Upper lobe of right lung (tissue), 1 donor: Measurements from ENCODE around the gene DENND2A. TPM values are rescaled to one million over a fixed set of nuclear protein-coding genes. Genes with fewer than 3 reads are reported as not detected.
"Not testable (repeated sequence)": the region's sequence is repeated elsewhere in the genome, so short reads cannot be mapped to it uniquely, and the experiment has no call there.

Experiments used
- ATAC-seq: fragments of 200-7000 bp; cut with Tn5 transposase; one replicate; pipeline ENCODE4 v1.9.1; 2020; ENCODE audit warnings: mild to moderate bottlenecking, moderate library complexity
- DNase-seq: peaks from one replicate; pipeline ENCODE4 v3.0.0-alpha.2; 2020
- H3K27ac ChIP-seq: fragments of 200-600 bp; one replicate; pipeline ENCODE4 v1.8.0; 2022
- H3K27me3 ChIP-seq: fragments of 200-600 bp; one replicate; pipeline ENCODE4 v1.8.0; 2022; ENCODE audit warnings: mild to moderate bottlenecking
- H3K36me3 ChIP-seq: fragments of 200-600 bp; one replicate; pipeline ENCODE4 v1.8.0; 2022
- H3K4me1 ChIP-seq: fragments of 200-600 bp; one replicate; pipeline ENCODE4 v1.8.0; 2022
- H3K4me3 ChIP-seq: fragments of 200-600 bp; one replicate; pipeline ENCODE4 v1.8.0; 2022; ENCODE audit warnings: mild to moderate bottlenecking
- H3K9me3 ChIP-seq: fragments of 200-600 bp; one replicate; pipeline ENCODE4 v1.8.0; 2022
- intact Hi-C: fragments of 100-400 bp; cut with DNase I; formaldehyde crosslinking; loops from one replicate; pipeline ENCODE4 v1.11.0; 2022
- total RNA-seq: library from RNA; stranded (reverse); fragmentation: NEBNext Ultra II Directional; extraction: Animal tissue kit (Norgen Biotek cat#: 25700); gene quantifications from one replicate; pipeline ENCODE4 v1.2.1, GENCODE V29; 2021
- TF ChIP-seq, protein P1 (sequence below): fragments of 200-600 bp; IDR thresholded peaks from one replicate; pipeline ENCODE4 v1.8.0; 2022; ENCODE audit warnings: antibody characterized with exemption
- donor health status: DM: no; HTN: yes; CAD: no; lungs with severe emphysema.

Gene DENND2A
- total RNA-seq, 1 donor from 2014 or later: 26.2 TPM

DNA sequence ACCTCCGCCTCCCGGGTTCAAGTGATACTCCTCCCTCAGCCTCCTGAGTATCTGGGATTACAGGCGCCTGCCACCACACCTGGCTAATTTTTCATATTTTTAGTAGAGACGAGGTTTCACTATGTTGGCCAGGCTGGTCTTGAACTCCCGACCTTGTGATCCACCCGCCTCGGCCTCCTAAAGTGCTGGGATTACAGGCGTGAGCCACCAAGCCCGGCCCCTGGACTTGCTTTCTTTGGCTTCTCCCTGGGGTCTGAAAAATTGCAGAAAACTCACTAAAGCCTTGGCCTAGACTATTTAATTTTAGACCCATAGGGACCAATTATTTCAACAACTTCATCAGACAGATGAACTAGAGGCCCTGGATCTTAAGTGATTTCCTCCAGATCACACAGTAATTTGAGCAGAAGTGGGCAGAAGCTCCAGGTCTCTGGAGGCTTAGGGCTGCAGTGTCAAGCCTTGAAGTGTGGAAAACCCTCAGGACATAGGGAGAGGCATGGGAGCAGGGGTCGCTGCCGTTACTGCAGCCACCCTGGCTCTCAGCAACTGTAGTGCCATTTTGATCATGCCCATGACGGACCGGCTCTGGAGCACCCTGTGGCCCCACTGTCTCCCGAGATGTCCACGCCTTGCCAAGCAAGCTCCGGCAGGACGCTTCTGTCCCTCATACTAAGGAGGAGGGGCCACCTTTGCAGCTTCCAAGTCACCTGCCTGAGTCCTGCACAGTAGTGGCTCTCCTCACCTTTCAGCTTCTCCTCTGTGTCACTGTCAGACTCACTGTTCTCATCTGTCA, 72.4 kb downstream of the DENND2A start:
- no peak for DNase-seq

DNA sequence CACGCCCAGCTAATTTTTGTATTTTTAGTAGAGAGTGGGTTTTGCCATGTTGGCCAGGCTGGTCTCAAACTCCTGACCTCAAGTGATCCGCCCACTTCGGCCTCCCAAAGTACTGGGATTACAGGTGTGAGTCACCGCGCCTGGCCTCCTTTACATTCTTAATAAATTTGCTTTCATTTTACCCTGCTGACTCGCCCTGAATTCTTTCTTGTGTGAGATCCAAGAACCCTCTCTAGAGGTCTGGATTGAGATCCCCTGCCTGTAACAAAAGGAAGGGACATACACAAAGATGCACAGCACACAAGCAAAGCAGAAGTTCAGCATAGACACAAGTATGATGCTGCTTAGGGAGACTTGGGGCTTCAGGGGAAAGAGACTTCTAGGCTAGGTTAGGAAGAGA, 74.4 kb downstream of the DENND2A start:
- H3K36me3 ChIP-seq, DNase-seq, ATAC-seq, intact Hi-C loops, H3K27me3 ChIP-seq, H3K9me3 ChIP-seq, H3K4me1 ChIP-seq, H3K4me3 ChIP-seq, H3K27ac ChIP-seq: not testable (repeated sequence)

More for the DNA sequence above, 72.4 kb downstream of the DENND2A start:
- Histone ChIP-seq H3K36me3 (no peaks in the 10 kb centered on the region), H3K27me3 (no peaks in the 10 kb centered on the region), H3K27ac (no peak overlapping the region), H3K4me1 (peaks cover 7% of the 10 kb centered on the region), H3K9me3 (no peaks in the 10 kb centered on the region), H3K4me3 (no peak overlapping the region)
- ATAC-seq: no peak
- intact Hi-C loops: no loop called here
- TF ChIP-seq, protein P1, sequence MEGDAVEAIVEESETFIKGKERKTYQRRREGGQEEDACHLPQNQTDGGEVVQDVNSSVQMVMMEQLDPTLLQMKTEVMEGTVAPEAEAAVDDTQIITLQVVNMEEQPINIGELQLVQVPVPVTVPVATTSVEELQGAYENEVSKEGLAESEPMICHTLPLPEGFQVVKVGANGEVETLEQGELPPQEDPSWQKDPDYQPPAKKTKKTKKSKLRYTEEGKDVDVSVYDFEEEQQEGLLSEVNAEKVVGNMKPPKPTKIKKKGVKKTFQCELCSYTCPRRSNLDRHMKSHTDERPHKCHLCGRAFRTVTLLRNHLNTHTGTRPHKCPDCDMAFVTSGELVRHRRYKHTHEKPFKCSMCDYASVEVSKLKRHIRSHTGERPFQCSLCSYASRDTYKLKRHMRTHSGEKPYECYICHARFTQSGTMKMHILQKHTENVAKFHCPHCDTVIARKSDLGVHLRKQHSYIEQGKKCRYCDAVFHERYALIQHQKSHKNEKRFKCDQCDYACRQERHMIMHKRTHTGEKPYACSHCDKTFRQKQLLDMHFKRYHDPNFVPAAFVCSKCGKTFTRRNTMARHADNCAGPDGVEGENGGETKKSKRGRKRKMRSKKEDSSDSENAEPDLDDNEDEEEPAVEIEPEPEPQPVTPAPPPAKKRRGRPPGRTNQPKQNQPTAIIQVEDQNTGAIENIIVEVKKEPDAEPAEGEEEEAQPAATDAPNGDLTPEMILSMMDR: no peak

DNA sequence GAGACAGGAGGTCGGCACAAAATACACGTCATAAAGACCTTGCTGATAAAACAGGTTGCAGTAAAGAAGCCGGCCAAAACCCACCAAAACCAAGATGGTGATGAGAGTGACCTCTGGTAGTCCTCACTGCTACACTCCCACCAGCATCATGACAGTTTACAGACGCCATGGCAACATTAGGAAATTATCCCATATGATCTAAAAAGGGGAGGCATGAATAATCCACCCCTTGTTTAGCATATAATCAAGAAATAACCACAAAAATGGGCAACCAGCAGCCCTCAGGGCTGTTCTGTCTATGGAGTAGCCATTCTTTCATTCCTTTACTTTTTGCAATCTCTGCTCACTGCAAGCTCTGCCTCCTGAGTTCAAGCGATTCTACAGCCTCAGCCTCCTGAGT, 74.9 kb downstream of the DENND2A start:
- H3K4me1 ChIP-seq, H3K27ac ChIP-seq, ATAC-seq, intact Hi-C loops, H3K9me3 ChIP-seq, H3K4me3 ChIP-seq, H3K36me3 ChIP-seq, H3K27me3 ChIP-seq, DNase-seq: not testable (repeated sequence)

DNA sequence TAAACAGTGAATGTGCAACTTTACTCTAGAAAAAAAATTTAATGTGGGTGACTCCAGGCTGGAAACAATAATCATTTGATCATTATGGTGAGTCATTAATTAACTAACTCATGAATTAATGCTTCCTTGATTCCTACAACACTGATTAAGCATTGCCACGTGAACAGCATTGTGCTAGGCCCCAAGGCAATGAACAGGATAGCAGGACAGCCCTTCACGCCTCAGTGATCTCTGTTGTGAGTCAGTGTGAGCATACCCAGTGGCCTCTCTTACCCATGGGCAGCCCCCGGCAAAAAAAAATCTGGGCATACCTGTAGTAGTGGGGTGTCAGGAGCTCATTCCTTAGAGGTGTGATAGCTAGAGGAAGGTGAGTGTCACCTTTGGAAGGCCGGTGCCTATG, 76.0 kb downstream of the DENND2A start:
- TF ChIP-seq, protein P1: no peak
- ATAC-seq: no peak
- no peak for DNase-seq
- no peaks in the 10 kb centered on the region for H3K9me3 ChIP-seq
- no peaks in the 10 kb centered on the region for H3K36me3 ChIP-seq
- intact Hi-C loops: no loop called here
- H3K27ac ChIP-seq: no peak overlapping the region
- H3K4me1 ChIP-seq: peaks cover 7% of the 10 kb centered on the region
- no peak overlapping the region for H3K4me3 ChIP-seq
- no peaks in the 10 kb centered on the region for H3K27me3 ChIP-seq

DNA sequence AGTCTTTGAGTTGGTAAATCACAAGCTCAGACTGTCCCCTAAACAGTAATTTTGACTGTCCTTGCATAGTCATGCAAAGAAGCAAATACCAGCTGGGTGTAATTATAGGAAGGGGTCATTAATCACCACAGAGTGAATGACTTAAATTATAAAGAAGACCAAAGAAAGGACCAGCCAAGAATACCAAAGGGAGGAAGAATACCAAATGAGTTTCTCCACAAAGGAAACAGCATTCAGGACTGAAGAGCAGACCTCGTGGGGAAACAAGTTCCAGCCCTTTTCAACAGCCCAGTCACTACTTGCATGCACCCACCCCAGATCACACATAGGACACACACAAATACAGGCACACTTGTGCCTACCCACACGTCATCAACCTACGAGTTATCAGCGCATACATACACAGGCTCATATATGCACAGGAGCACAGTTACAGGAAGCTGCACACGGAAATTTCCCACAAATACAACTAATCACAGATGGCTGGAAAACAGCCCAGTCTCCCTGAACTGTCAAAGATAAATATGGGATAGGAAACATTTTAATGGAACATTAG, 77.6 kb downstream of the DENND2A start:
- H3K36me3 ChIP-seq: peaks cover 6% of the 10 kb centered on the region
- H3K9me3 ChIP-seq: no peaks in the 10 kb centered on the region
- H3K4me1 ChIP-seq: peaks cover 7% of the 10 kb centered on the region
- no peak overlapping the region for H3K4me3 ChIP-seq
- TF ChIP-seq, protein P1: no peak
- H3K27me3 ChIP-seq: no peaks in the 10 kb centered on the region
- DNase-seq (no peak), ATAC-seq (no peak)
- intact Hi-C loops: no loop called here
- no peak overlapping the region for H3K27ac ChIP-seq

DNA sequence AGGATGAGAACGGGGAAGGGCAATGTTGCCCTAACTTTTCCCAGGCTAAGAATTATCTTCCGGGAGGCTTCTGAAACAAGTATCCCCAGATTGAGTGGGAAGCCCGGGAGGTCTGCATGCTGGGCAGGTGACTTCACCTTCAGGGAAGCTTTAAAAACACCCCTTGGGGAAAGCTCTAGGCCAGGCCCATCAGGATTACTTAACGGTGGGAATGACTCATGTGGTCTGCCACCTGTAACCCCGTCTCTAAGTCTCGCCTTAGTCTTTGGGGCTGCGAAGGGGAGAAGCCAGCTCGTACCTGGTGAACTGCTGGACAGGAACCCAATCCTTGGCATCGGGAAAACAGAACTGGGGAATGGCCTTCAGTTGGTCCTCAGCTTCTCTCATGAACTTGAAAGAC, 81.2 kb downstream of the DENND2A start:
- Histone ChIP-seq H3K9me3 (no peaks in the 10 kb centered on the region), H3K27me3 (no peaks in the 10 kb centered on the region), H3K4me1 (no peaks in the 10 kb centered on the region), H3K4me3 (no peak overlapping the region), H3K36me3 (peaks cover 6% of the 10 kb centered on the region), H3K27ac (no peak overlapping the region)
- ATAC-seq (no peak), DNase-seq (no peak)
- intact Hi-C loops: no loop called here
- TF ChIP-seq, protein P1: no peak
